Natural killer cell (primary cell): Measurements from ENCODE around the gene KRT15. TPM values are rescaled to one million over a fixed set of nuclear protein-coding genes. Genes with fewer than 3 reads are reported as not detected.
"Not testable (repeated sequence)": the region's sequence is repeated elsewhere in the genome, so short reads cannot be mapped to it uniquely, and the experiment has no call there.

ENCODE experiments used
- ATAC-seq, 3 donors: fragments of 150-1000 bp in 2 of 3; fragments of 200-7000 bp in 1 of 3; cut with Tn5 transposase; 1 replicate in 1 of 3; 2 replicates in 2 of 3; pipeline ENCODE4 v1.10.0; 2021; ENCODE audit warnings: mild to moderate bottlenecking in 2 of 3, moderate library complexity in 2 of 3
- DNase-seq, 2 donors: peaks; one replicate each; pipeline versions ENCODE4 v3.0.0 to v3.0.0-alpha.2; 2013 to 2021; ENCODE audit warnings: mixed read lengths in 1 of 2
- H3K27ac ChIP-seq: one replicate; pipeline ENCODE4 v1.5.1; 2013; ENCODE audit warnings: mild to moderate bottlenecking, low read length
- H3K27me3 ChIP-seq: one replicate; pipeline ENCODE4 v1.6.1; 2013; ENCODE audit warnings: low read length; ENCODE audit not compliant: control insufficient read depth, insufficient read depth
- H3K36me3 ChIP-seq: one replicate; pipeline ENCODE4 v1.6.1; 2013; ENCODE audit warnings: low read length; ENCODE audit not compliant: control insufficient read depth, insufficient read depth
- H3K4me1 ChIP-seq: one replicate; pipeline ENCODE4 v1.6.1; 2013; ENCODE audit warnings: low read length; ENCODE audit not compliant: control insufficient read depth, insufficient read depth
- H3K4me3 ChIP-seq: one replicate; pipeline ENCODE4 v1.5.1; 2013; ENCODE audit warnings: low read length
- H3K9me3 ChIP-seq: one replicate; pipeline ENCODE4 v1.6.1; 2013; ENCODE audit warnings: low read length; ENCODE audit not compliant: control insufficient read depth, insufficient read depth
- H3K27ac Mint-ChIP-seq, 2 donors: one replicate each; pipeline ENCODE4 v1.8.0; 2022; ENCODE audit warnings: mild to moderate bottlenecking in 2 of 2, mixed read lengths in 2 of 2, moderate library complexity in 1 of 2
- H3K27me3 Mint-ChIP-seq, 2 donors: one replicate each; pipeline ENCODE4 v1.8.0; 2022; ENCODE audit warnings: low read depth in 2 of 2, mixed read lengths in 2 of 2
- H3K36me3 Mint-ChIP-seq: one replicate; pipeline ENCODE4 v1.8.0; 2022; ENCODE audit warnings: mixed read lengths
- H3K4me1 Mint-ChIP-seq, 2 donors: one replicate each; pipeline ENCODE4 v1.8.0; 2022; ENCODE audit warnings: mixed read lengths in 2 of 2
- H3K4me3 Mint-ChIP-seq: one replicate; pipeline ENCODE4 v1.8.0; 2022; ENCODE audit warnings: mild to moderate bottlenecking, moderate library complexity, mixed read lengths
- H3K9me3 Mint-ChIP-seq, 2 donors: one replicate each; pipeline ENCODE4 v1.8.0; 2022; ENCODE audit warnings: mixed read lengths in 2 of 2
- CTCF ChIP-seq: fragments of 200-600 bp; IDR thresholded peaks from one replicate; pipeline ENCODE4 v1.8.0; 2022; ENCODE audit warnings: antibody characterized with exemption
- WGBS: methylation state at CpG from one replicate; pipeline ENCODE4 v1.1.7; 2013; ENCODE audit warnings: missing lambda C conversion rate; ENCODE audit not compliant: insufficient coverage; 5-methylcytosine and 5-hydroxymethylcytosine counted together
- intact Hi-C: fragments of 100-400 bp; cut with micrococcal nuclease; formaldehyde crosslinking; loops from one replicate; pipeline ENCODE4 v1.14.2; 2022
- total RNA-seq, 4 donors: library from RNA; stranded (reverse); fragments of 120-200 nt in 1 of 4; gene quantifications; one replicate each; pipeline versions ENCODE4 v1.2.3 to v1.2.4, GENCODE V29; 2013 to 2022

Gene KRT15
- total RNA-seq, 3 donors from 2014 or later (not counting 1 experiment from before 2014, with no cell fraction given), result not detected

- Histone ChIP-seq H3K27ac (no peak overlapping the region), H3K4me3 (no peak overlapping the region), H3K9me3 (no peaks in the 10 kb centered on the region), H3K36me3 (no peaks in the 10 kb centered on the region), H3K27me3 (no peaks in the 10 kb centered on the region), H3K4me1 (peaks cover 17% of the 10 kb centered on the region)
- no peak overlapping the region for H3K4me3 Mint-ChIP-seq
- peaks cover 9 to 23% of the 10 kb centered on the region in 2 donors for H3K4me1 Mint-ChIP-seq
- H3K27ac Mint-ChIP-seq, result peak overlapping the region in 1 of 2 donors; percentile 47
- peaks cover 0 to 3% of the 10 kb centered on the region in 2 donors for H3K9me3 Mint-ChIP-seq
- no peaks in the 10 kb centered on the region for H3K36me3 Mint-ChIP-seq
- H3K27me3 Mint-ChIP-seq, result peaks cover 6 to 17% of the 10 kb centered on the region in 2 donors
- TF ChIP-seq CTCF, result no peak
- intact Hi-C loops, result loop anchor here (5.0 kb wide), 1 partner anchor 640 kb away; no protein-coding TSS in a partner anchor
- ATAC-seq (no peak), DNase-seq (no peak)
- WGBS, result 88% methylated on average over 3 of the region's 3 CpGs
These were observed 28.1 kb upstream of the KRT15 start for GRCh38 chr17:41546819-41547218.

- intact Hi-C loops, result loop anchor here (5.0 kb wide), 1 partner anchor 639 kb away; no protein-coding TSS in a partner anchor
- no peak overlapping the region for H3K4me3 ChIP-seq
- peaks cover 9 to 23% of the 10 kb centered on the region in 2 donors for H3K4me1 Mint-ChIP-seq
- H3K27me3 Mint-ChIP-seq, result peaks cover 6 to 16% of the 10 kb centered on the region in 2 donors
- no peaks in the 10 kb centered on the region for H3K36me3 Mint-ChIP-seq
- no peak for ATAC-seq
- H3K27ac ChIP-seq, result no peak overlapping the region
- no peaks in the 10 kb centered on the region for H3K9me3 ChIP-seq
- WGBS, result 84% methylated on average over 13 of the region's 13 CpGs
- H3K27me3 ChIP-seq, result no peaks in the 10 kb centered on the region
- no peaks in the 10 kb centered on the region for H3K36me3 ChIP-seq
- TF ChIP-seq CTCF, result no peak
- no peak overlapping the region for H3K4me3 Mint-ChIP-seq
- no peak for DNase-seq
- H3K9me3 Mint-ChIP-seq, result peaks cover 0 to 3% of the 10 kb centered on the region in 2 donors
- peaks cover 17% of the 10 kb centered on the region for H3K4me1 ChIP-seq
- H3K27ac Mint-ChIP-seq, result no peak overlapping the region
These were observed 27.2 kb upstream of the KRT15 start for GRCh38 chr17:41545829-41546410.

GRCh38 chr17:41544935-41545334 lies 26.2 kb upstream of the KRT15 start:
- Histone ChIP-seq H3K27me3 (no peaks in the 10 kb centered on the region), H3K9me3 (no peaks in the 10 kb centered on the region), H3K4me3 (no peak overlapping the region), H3K4me1 (peaks cover 17% of the 10 kb centered on the region), H3K27ac (no peak overlapping the region), H3K36me3 (no peaks in the 10 kb centered on the region)
- H3K27me3 Mint-ChIP-seq, result peaks cover 6 to 20% of the 10 kb centered on the region in 2 donors
- DNase-seq (no peak), ATAC-seq (no peak)
- intact Hi-C loops, result loop anchor here (5.0 kb wide), 1 partner anchor 638 kb away; no protein-coding TSS in a partner anchor
- 94% methylated on average over 5 of the region's 5 CpGs for WGBS
- H3K36me3 Mint-ChIP-seq, result no peaks in the 10 kb centered on the region
- H3K27ac Mint-ChIP-seq, result no peak overlapping the region
- no peak for TF ChIP-seq CTCF
- peaks cover 9 to 23% of the 10 kb centered on the region in 2 donors for H3K4me1 Mint-ChIP-seq
- peaks cover 0 to 3% of the 10 kb centered on the region in 2 donors for H3K9me3 Mint-ChIP-seq
- H3K4me3 Mint-ChIP-seq, result no peak overlapping the region

GRCh38 chr17:41544491-41544892 lies 25.8 kb upstream of the KRT15 start:
- H3K36me3 ChIP-seq, result no peaks in the 10 kb centered on the region
- no peak overlapping the region for H3K27ac ChIP-seq
- intact Hi-C loops, result no loop called here
- 87% methylated on average over 5 of the region's 5 CpGs for WGBS
- H3K4me3 ChIP-seq, result no peak overlapping the region
- peaks cover 8 to 22% of the 10 kb centered on the region in 2 donors for H3K4me1 Mint-ChIP-seq
- TF ChIP-seq CTCF, result no peak
- peaks cover 4 to 19% of the 10 kb centered on the region in 2 donors for H3K27me3 Mint-ChIP-seq
- H3K4me1 ChIP-seq, result peaks cover 14% of the 10 kb centered on the region
- H3K27ac Mint-ChIP-seq, result no peak overlapping the region
- no peaks in the 10 kb centered on the region for H3K36me3 Mint-ChIP-seq
- H3K27me3 ChIP-seq, result no peaks in the 10 kb centered on the region
- peaks cover 0 to 3% of the 10 kb centered on the region in 2 donors for H3K9me3 Mint-ChIP-seq
- DNase-seq, result no peak
- H3K9me3 ChIP-seq, result no peaks in the 10 kb centered on the region
- no peak overlapping the region for H3K4me3 Mint-ChIP-seq
- no peak for ATAC-seq

- H3K4me3 Mint-ChIP-seq, H3K4me1 ChIP-seq, H3K4me1 Mint-ChIP-seq, intact Hi-C loops, H3K27ac Mint-ChIP-seq, DNase-seq, H3K36me3 Mint-ChIP-seq, H3K27me3 ChIP-seq, H3K9me3 Mint-ChIP-seq, ATAC-seq, H3K9me3 ChIP-seq, H3K27ac ChIP-seq, H3K4me3 ChIP-seq, H3K36me3 ChIP-seq: not testable (repeated sequence)
- WGBS, result 81% methylated on average over 10 of the region's 10 CpGs
- peaks cover under 1 to 17% of the 10 kb centered on the region in 2 donors for H3K27me3 Mint-ChIP-seq
These were observed 24.1 kb upstream of the KRT15 start for GRCh38 chr17:41542786-41543185.
